Esophagus squamous epithelium (tissue), 5 donors: ENCODE measurements around the gene RRP15. TPM values are rescaled to one million over a fixed set of nuclear protein-coding genes. Genes with fewer than 3 reads are reported as not detected.
A peak's percentile ranks its signal among the peaks of the same experiment; 100 is the strongest.

Experiments
- DNase-seq: peaks from one replicate; lab custom pipeline; 2025; lab: John Stamatoyannopoulos, UW
- H3K27ac ChIP-seq, 4 donors: fragments of 200-600 bp; sonication (generic); one replicate each; pipeline ENCODE4 v1.5.1; 2016 to 2019; ENCODE audit warnings: mild to moderate bottlenecking in 1 of 4
- H3K27me3 ChIP-seq, 4 donors: fragments of 200-600 bp; sonication (generic); 1 replicate in 3 of 4; 2 replicates in 1 of 4; pipeline versions ENCODE4 v1.5.1 to v1.6.0; 2017 to 2021; ENCODE audit warnings: antibody characterized with exemption in 1 of 4
- H3K36me3 ChIP-seq, 3 donors: fragments of 200-600 bp; sonication (generic); one replicate each; pipeline ENCODE4 v1.5.1; 2016 to 2019
- H3K4me1 ChIP-seq, 3 donors: fragments of 200-600 bp; sonication (generic); one replicate each; pipeline ENCODE4 v1.5.1; 2017 to 2019
- H3K4me3 ChIP-seq, 4 donors: fragments of 200-600 bp; sonication (generic); 1 replicate in 3 of 4; 2 replicates in 1 of 4; pipeline ENCODE4 v1.5.1; 2016 to 2019; ENCODE audit warnings: mild to moderate bottlenecking in 2 of 4, moderate library complexity in 1 of 4
- H3K9me3 ChIP-seq, 3 donors: fragments of 200-600 bp; sonication (generic); one replicate each; pipeline ENCODE4 v1.5.1; 2016 to 2019
- CTCF ChIP-seq, 6 experiments: fragments of 450-650 bp in 4 of 6; fragments of 200-600 bp in 2 of 6; sonication (generic) in 2 of 6; IDR thresholded peaks; one replicate each; pipeline ENCODE4 v1.5.1; 2016 to 2019; ENCODE audit warnings: antibody characterized with exemption in 6 of 6, mild to moderate bottlenecking in 4 of 6, moderate library complexity in 4 of 6
- POLR2A ChIP-seq, 4 donors: fragments of 450-650 bp; IDR thresholded peaks; one replicate each; pipeline ENCODE4 v1.6.1; 2017; ENCODE audit warnings: antibody characterized with exemption in 4 of 4, mild to moderate bottlenecking in 4 of 4, moderate library complexity in 3 of 4
- WGBS, 2 donors: methylation state at CpG; one replicate each; pipeline ENCODE4 v1.1.5; 2018; 5-methylcytosine and 5-hydroxymethylcytosine counted together
- intact Hi-C: fragments of 100-400 bp; cut with DNase I; formaldehyde crosslinking; loops from one replicate; pipeline ENCODE4 v1.15.0; 2022
- total RNA-seq, 4 donors: library from RNA; depleted of rRNA; stranded (reverse); fragments of >200 nt; gene quantifications; one replicate each; pipeline ENCODE4 v1.1.0, GENCODE V29; 2016
- donor health status: DM: yes; HTN: yes; CAD: no.

The RRP15 gene
- total RNA-seq, 4 donors from 2014 or later = 4.6 to 9.3 (median 8.4) TPM

GRCh38 chr1:218367118-218367517, 82.0 kb downstream of the RRP15 start:
- no peak for DNase-seq
- intact Hi-C loops = loop anchor here (10.0 kb wide), 1 partner anchor 148 kb away; no protein-coding TSS in a partner anchor
- no peaks in the 10 kb centered on the region for H3K36me3 ChIP-seq
- no peaks in the 10 kb centered on the region for H3K27me3 ChIP-seq
- peaks cover 0 to 37% (median 0%) of the 10 kb centered on the region in 3 donors for H3K4me1 ChIP-seq
- no peaks in the 10 kb centered on the region for H3K9me3 ChIP-seq
- no peak overlapping the region for H3K27ac ChIP-seq
- TF ChIP-seq POLR2A (IDR thresholded peaks at IDR 0.05) = no peak
- TF ChIP-seq CTCF (IDR thresholded peaks at IDR 0.05) = no peak
- WGBS, 2 donors = 52 to 62% methylated on average over 4 of the region's 4 CpGs
- H3K4me3 ChIP-seq = no peak overlapping the region

GRCh38 chr1:218368686-218369085, 83.6 kb downstream of the RRP15 start:
- no peak for TF ChIP-seq POLR2A (IDR thresholded peaks at IDR 0.05)
- no peak for TF ChIP-seq CTCF (IDR thresholded peaks at IDR 0.05)
- Histone ChIP-seq H3K9me3 (no peaks in the 10 kb centered on the region), H3K27ac (no peak overlapping the region), H3K36me3 (no peaks in the 10 kb centered on the region), H3K4me1 (peaks cover 0 to 37% (median 0%) of the 10 kb centered on the region in 3 donors), H3K27me3 (no peaks in the 10 kb centered on the region), H3K4me3 (no peak overlapping the region)
- DNase-seq = no peak
- intact Hi-C loops = loop anchor here (10.0 kb wide), 1 partner anchor 146 kb away; no protein-coding TSS in a partner anchor
- WGBS, 2 donors = 81 to 93% methylated on average over 7 of the region's 7 CpGs

GRCh38 chr1:218369688-218370511, 84.8 kb downstream of the RRP15 start:
- DNase-seq = no peak
- no peaks in the 10 kb centered on the region for H3K36me3 ChIP-seq
- TF ChIP-seq POLR2A (IDR thresholded peaks at IDR 0.05) = no peak
- no peak for TF ChIP-seq CTCF (IDR thresholded peaks at IDR 0.05)
- 64 to 77% methylated on average over 2 of the region's 2 CpGs for WGBS, 2 donors
- H3K4me3 ChIP-seq = no peak overlapping the region
- H3K9me3 ChIP-seq = no peaks in the 10 kb centered on the region
- no peaks in the 10 kb centered on the region for H3K27me3 ChIP-seq
- intact Hi-C loops = loop anchor here (10.0 kb wide), 1 partner anchor 145 kb away; no protein-coding TSS in a partner anchor
- peaks cover 0 to 34% (median 3%) of the 10 kb centered on the region in 3 donors for H3K4me1 ChIP-seq
- H3K27ac ChIP-seq = peak overlapping the region in 1 of 4 donors; percentile 38

GRCh38 chr1:218371927-218372672, 87.0 kb downstream of the RRP15 start:
- no peak for TF ChIP-seq CTCF (IDR thresholded peaks at IDR 0.05)
- no peak for TF ChIP-seq POLR2A (IDR thresholded peaks at IDR 0.05)
- Histone ChIP-seq H3K36me3 (no peaks in the 10 kb centered on the region), H3K9me3 (no peaks in the 10 kb centered on the region), H3K27me3 (no peaks in the 10 kb centered on the region), H3K4me1 (peaks cover 0 to 27% (median 7%) of the 10 kb centered on the region in 3 donors), H3K4me3 (no peak overlapping the region), H3K27ac (no peak overlapping the region)
- DNase-seq = no peak
- WGBS, 2 donors = 63 to 69% methylated on average over 8 of the region's 8 CpGs
- intact Hi-C loops = no loop called here
